ENCODE results near the gene RERE.
A peak's percentile ranks its signal among the peaks of the same experiment; 100 is the strongest.
"Not testable (repeated sequence)": the region's sequence is repeated elsewhere in the genome, so short reads cannot be mapped to it uniquely, and the experiment has no call there.

RERE gene

GRCh38 chr1:8464377-8464776 lies 353.1 kb downstream of the RERE start:
- no peak for DNase-seq

- DNase-seq = no peak
These were observed 354.1 kb downstream of the RERE start for GRCh38 chr1:8463144-8463927.

GRCh38 chr1:8462371-8462892 lies 355.0 kb downstream of the RERE start:
- DNase-seq = peak in 1 of 2 experiments; percentile 24

GRCh38 chr1:8461351-8462110 lies 355.9 kb downstream of the RERE start:
- DNase-seq = no peak

GRCh38 chr1:8460784-8461183 lies 356.7 kb downstream of the RERE start:
- DNase-seq = peak; percentile 85 to 88

GRCh38 chr1:8460132-8460544 lies 357.3 kb downstream of the RERE start:
- DNase-seq = no peak

- DNase-seq = no peak
These were observed 358.8 kb downstream of the RERE start for GRCh38 chr1:8458607-8459006.

GRCh38 chr1:8457760-8458381 lies 359.6 kb downstream of the RERE start:
- no peak for DNase-seq

GRCh38 chr1:8456991-8457390 lies 360.4 kb downstream of the RERE start:
- DNase-seq = no peak

- DNase-seq = no peak
These were observed 361.0 kb downstream of the RERE start for GRCh38 chr1:8456308-8456912.

GRCh38 chr1:8455700-8456307 lies 361.6 kb downstream of the RERE start:
- no peak for DNase-seq

- DNase-seq = peak; percentile 47 to 61
These were observed 367.1 kb downstream of the RERE start for GRCh38 chr1:8450312-8450711.

GRCh38 chr1:8448911-8449661 lies 368.4 kb downstream of the RERE start:
- DNase-seq = no peak

- DNase-seq = not testable (repeated sequence)
These were observed 368.9 kb downstream of the RERE start for GRCh38 chr1:8448505-8448904.

- DNase-seq = no peak
These were observed 369.8 kb downstream of the RERE start for GRCh38 chr1:8447616-8448150.

GRCh38 chr1:8446119-8446518 lies 371.3 kb downstream of the RERE start:
- DNase-seq = not testable (repeated sequence)

GRCh38 chr1:8443558-8444194 lies 373.8 kb downstream of the RERE start:
- no peak for DNase-seq

- no peak for DNase-seq
These were observed 376.0 kb downstream of the RERE start for GRCh38 chr1:8441426-8441825.

- peak; percentile 69 to 84 for DNase-seq
These were observed 378.3 kb downstream of the RERE start for GRCh38 chr1:8439015-8439702.

GRCh38 chr1:8438489-8438888 lies 379.0 kb downstream of the RERE start:
- no peak for DNase-seq

Data from NCI-H526 (cell line).